Stimulated activated naive B cell treated with anti-CD40 and anti-IgM and Interleukin-4, amounts not matched to agents 10 μg/mL and 1 μg/mL and 100 μg/mL, for 72 hours (primary cell): ENCODE data around the gene SURF2.
"Not testable (repeated sequence)": the region's sequence is repeated elsewhere in the genome, so short reads cannot be mapped to it uniquely, and the experiment has no call there.

Source experiments
- ATAC-seq, 2 donors: fragments of 150-1000 bp; cut with Tn5 transposase; replicated peaks; 2 replicates each; pipeline ENCODE4 v1.10.0; 2021; ENCODE audit warnings: moderate library complexity in 1 of 2
- DNase-seq: peaks from one replicate; pipeline ENCODE4 v3.0.0; 2021
- H3K27ac Mint-ChIP-seq: one replicate; pipeline ENCODE4 v1.8.0; 2022; ENCODE audit warnings: mild to moderate bottlenecking, mixed read lengths
- H3K27me3 Mint-ChIP-seq, 2 donors: one replicate each; pipeline ENCODE4 v1.8.0; 2022; ENCODE audit warnings: mixed read lengths in 2 of 2
- H3K36me3 Mint-ChIP-seq, 2 donors: one replicate each; pipeline ENCODE4 v1.8.0; 2022; ENCODE audit warnings: mixed read lengths in 2 of 2, mild to moderate bottlenecking in 1 of 2
- H3K4me1 Mint-ChIP-seq, 2 donors: one replicate each; pipeline ENCODE4 v1.8.0; 2022; ENCODE audit warnings: mixed read lengths in 2 of 2, mild to moderate bottlenecking in 1 of 2
- H3K4me3 Mint-ChIP-seq, 2 donors: one replicate each; pipeline ENCODE4 v1.8.0; 2022; ENCODE audit warnings: mild to moderate bottlenecking in 2 of 2, mixed read lengths in 2 of 2, moderate library complexity in 1 of 2
- H3K9me3 Mint-ChIP-seq, 2 donors: one replicate each; pipeline ENCODE4 v1.8.0; 2022; ENCODE audit warnings: mixed read lengths in 2 of 2, mild to moderate bottlenecking in 1 of 2

Gene SURF2

GRCh38 chr9:133356391-133357091 is at the start of gene SURF2, which contains the start of gene SURF1:
SURF2 (plus strand) TSS chr9:133356550; CDS start chr9:133356593, 43 bp downstream.
SURF1 (minus strand) TSS chr9:133356487; CDS start chr9:133356453, 34 bp downstream.
- ATAC-seq (peak; percentile 85 to 91), DNase-seq (peak; percentile 81)
- no peaks in the 10 kb centered on the region for H3K9me3 Mint-ChIP-seq
- H3K27ac Mint-ChIP-seq = peak within 1 kb of the TSS; percentile 92
- H3K4me1 Mint-ChIP-seq = peaks cover 44 to 78% of the 10 kb centered on the region in 2 donors
- H3K4me3 Mint-ChIP-seq = peak within 1 kb of the TSS; percentile 91 to 96
- peaks cover 26 to 46% of the 10 kb centered on the region in 2 donors for H3K36me3 Mint-ChIP-seq
- H3K27me3 Mint-ChIP-seq = no peaks in the 10 kb centered on the region

GRCh38 chr9:133307301-133307700 is 49.0 kb upstream of the SURF2 start:
- Mint-ChIP-seq H3K27ac (no peak overlapping the region), H3K4me3 (no peak overlapping the region), H3K36me3 (no peaks in the 10 kb centered on the region), H3K4me1 (no peaks in the 10 kb centered on the region), H3K9me3 (peaks cover 0 to 6% of the 10 kb centered on the region in 2 donors), H3K27me3 (peaks cover 22 to 41% of the 10 kb centered on the region in 2 donors)
- ATAC-seq = no peak
- DNase-seq = no peak

GRCh38 chr9:133309608-133310007 is 46.7 kb upstream of the SURF2 start:
- no peak for ATAC-seq
- no peaks in the 10 kb centered on the region for H3K36me3 Mint-ChIP-seq
- no peaks in the 10 kb centered on the region for H3K4me1 Mint-ChIP-seq
- H3K4me3 Mint-ChIP-seq = no peak overlapping the region
- peaks cover 0 to 6% of the 10 kb centered on the region in 2 donors for H3K9me3 Mint-ChIP-seq
- H3K27ac Mint-ChIP-seq = no peak overlapping the region
- DNase-seq = no peak
- peaks cover 22 to 40% of the 10 kb centered on the region in 2 donors for H3K27me3 Mint-ChIP-seq

DNA sequence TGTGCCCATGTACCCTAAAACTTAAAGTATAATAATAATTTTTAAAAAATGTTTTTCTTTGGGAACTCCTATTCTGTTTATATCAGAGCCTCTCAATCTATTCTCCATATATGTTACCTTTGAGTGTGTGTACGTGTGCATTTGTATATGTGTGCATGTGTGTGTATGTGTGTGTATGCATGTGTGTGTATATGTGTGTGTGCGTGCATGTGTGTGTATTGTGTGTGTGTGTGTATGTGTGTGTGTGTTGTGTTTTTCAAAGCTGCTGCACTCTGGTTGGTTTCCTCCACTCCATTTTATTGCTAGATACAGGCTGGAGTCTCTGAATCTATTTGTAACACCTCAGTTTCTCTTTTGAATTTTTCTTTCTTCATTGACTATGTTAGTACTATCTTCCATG is 40.4 kb upstream of the SURF2 start:
- Mint-ChIP-seq H3K27me3 (peaks cover 0 to 17% of the 10 kb centered on the region in 2 donors), H3K27ac (no peak overlapping the region), H3K4me1 (no peaks in the 10 kb centered on the region), H3K9me3 (peaks cover 0 to 1% of the 10 kb centered on the region in 2 donors), H3K4me3 (no peak overlapping the region), H3K36me3 (no peaks in the 10 kb centered on the region)
- ATAC-seq (no peak), DNase-seq (no peak)

- H3K9me3 Mint-ChIP-seq, H3K36me3 Mint-ChIP-seq, ATAC-seq, DNase-seq, H3K27ac Mint-ChIP-seq, H3K4me1 Mint-ChIP-seq, H3K4me3 Mint-ChIP-seq: not testable (repeated sequence)
- peaks cover 3 to 20% of the 10 kb centered on the region in 2 donors for H3K27me3 Mint-ChIP-seq
Observed at GRCh38 chr9:133317551-133317950, 38.8 kb upstream of the SURF2 start.

DNA sequence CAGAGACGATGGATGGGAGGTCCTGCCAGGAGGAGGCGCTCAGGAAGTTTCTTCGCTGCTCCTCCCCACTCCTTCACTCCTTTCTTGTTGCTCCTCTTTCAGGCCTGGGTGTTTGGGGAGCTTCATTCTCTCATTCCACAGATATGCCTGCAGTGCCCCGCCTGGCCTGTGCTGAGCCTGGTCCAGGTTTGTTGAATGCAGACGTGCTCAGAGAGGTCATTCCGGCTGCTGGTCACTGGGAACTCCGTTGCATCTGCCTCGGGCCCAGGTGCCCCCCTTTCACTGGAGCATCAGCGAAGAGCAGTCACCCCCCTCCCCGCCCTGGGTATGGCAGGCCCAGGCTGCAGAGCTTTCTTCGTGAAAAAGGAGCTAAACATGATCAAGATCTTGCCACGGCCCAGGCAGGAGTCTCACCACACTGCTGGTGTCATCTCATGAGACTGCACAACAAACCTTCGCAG is 35.9 kb upstream of the SURF2 start:
- Mint-ChIP-seq H3K4me1 (no peaks in the 10 kb centered on the region), H3K27me3 (peaks cover 3 to 20% of the 10 kb centered on the region in 2 donors), H3K4me3 (no peak overlapping the region), H3K36me3 (peaks cover 2 to 6% of the 10 kb centered on the region in 2 donors), H3K27ac (no peak overlapping the region), H3K9me3 (peaks cover 0 to 3% of the 10 kb centered on the region in 2 donors)
- no peak for ATAC-seq
- no peak for DNase-seq

DNA sequence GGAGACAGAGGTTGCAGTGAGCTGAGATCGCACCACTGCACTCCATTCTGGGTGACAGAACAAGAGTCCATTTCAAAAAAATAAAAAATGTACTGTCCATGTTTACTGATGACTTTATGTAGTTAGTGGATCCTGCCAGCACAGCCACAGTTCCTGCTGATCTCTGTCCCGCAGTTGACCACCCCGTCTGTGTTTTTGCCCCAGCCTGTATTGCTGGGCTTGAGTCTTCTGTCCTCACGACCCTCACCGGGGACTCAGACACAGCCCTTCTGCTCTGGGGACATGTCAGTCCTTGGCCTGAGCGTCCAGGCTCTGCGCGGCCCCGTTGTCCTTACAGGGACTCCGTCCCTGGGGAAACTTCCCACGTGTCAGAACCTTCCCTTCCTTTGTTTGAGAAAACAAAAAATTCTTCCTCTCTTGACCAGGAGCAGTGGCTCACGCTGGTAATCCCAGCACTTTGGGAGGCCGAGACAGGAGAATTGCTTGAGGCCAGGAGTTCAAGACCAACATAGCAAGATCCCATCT is 34.9 kb upstream of the SURF2 start:
- no peak for DNase-seq
- Mint-ChIP-seq H3K4me1 (no peaks in the 10 kb centered on the region), H3K36me3 (peaks cover 2 to 9% of the 10 kb centered on the region in 2 donors), H3K9me3 (peaks cover 0 to 1% of the 10 kb centered on the region in 2 donors), H3K4me3 (no peak overlapping the region), H3K27ac (no peak overlapping the region), H3K27me3 (peaks cover 3 to 20% of the 10 kb centered on the region in 2 donors)
- no peak for ATAC-seq

DNA sequence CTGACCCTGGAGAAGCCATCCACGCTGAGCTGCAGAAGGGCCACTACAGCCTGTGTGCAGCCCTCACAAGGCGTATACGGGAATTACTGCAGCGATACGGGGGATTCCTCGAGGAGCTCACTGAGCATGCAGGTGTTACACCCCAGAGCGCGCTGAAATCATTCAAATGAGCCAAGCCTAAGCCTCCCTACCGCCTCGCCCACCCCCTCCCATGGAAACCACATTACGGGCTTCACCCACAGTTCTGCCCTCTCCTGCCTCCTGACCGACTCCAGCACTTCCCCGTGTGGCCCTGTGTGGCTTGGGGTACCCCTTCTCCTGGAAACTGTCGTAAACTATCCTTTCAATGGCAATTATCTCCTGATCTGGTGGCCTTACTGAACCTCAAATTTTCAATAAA is 33.6 kb upstream of the SURF2 start:
- no peak overlapping the region for H3K4me3 Mint-ChIP-seq
- peaks cover 0 to 1% of the 10 kb centered on the region in 2 donors for H3K9me3 Mint-ChIP-seq
- H3K27ac Mint-ChIP-seq = no peak overlapping the region
- no peak for DNase-seq
- H3K27me3 Mint-ChIP-seq = peaks cover 3 to 9% of the 10 kb centered on the region in 2 donors
- H3K4me1 Mint-ChIP-seq = no peaks in the 10 kb centered on the region
- no peak for ATAC-seq
- peaks cover 2 to 10% of the 10 kb centered on the region in 2 donors for H3K36me3 Mint-ChIP-seq

- no peak for ATAC-seq
- Mint-ChIP-seq H3K27me3 (peaks cover 3 to 4% of the 10 kb centered on the region in 2 donors), H3K36me3 (peaks cover 4 to 14% of the 10 kb centered on the region in 2 donors), H3K27ac (no peak overlapping the region), H3K4me1 (no peaks in the 10 kb centered on the region), H3K9me3 (peaks cover 0 to 1% of the 10 kb centered on the region in 2 donors), H3K4me3 (no peak overlapping the region)
- DNase-seq = no peak
Observed at GRCh38 chr9:133323211-133323610, 33.1 kb upstream of the SURF2 start.

GRCh38 chr9:133323991-133324703 is 32.2 kb upstream of the SURF2 start:
- H3K9me3 Mint-ChIP-seq = peaks cover 0 to 1% of the 10 kb centered on the region in 2 donors
- H3K36me3 Mint-ChIP-seq = peaks cover 13 to 22% of the 10 kb centered on the region in 2 donors
- H3K27me3 Mint-ChIP-seq = peaks cover 3 to 4% of the 10 kb centered on the region in 2 donors
- peaks cover 2 to 9% of the 10 kb centered on the region in 2 donors for H3K4me1 Mint-ChIP-seq
- ATAC-seq (no peak), DNase-seq (no peak)
- no peak overlapping the region for H3K27ac Mint-ChIP-seq
- H3K4me3 Mint-ChIP-seq = no peak overlapping the region

DNA sequence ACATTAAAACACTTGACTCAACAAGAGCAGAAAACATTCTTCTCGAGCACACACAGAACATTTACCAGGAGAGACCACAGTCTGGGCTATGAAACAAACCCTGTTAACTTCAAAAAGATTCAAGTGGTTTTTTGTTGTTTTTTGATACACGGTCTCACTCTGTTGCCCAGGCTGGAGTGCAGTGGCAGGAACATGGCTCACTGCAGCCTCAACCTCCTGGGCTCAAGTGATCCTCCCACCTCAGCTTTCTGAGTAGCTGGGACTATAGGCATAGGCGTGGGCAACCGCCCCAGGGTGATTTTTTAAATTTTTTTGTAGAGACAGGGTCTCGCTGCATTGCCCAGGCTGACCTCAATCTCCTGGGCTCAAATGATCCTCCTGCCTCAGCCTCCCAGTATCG is 29.3 kb upstream of the SURF2 start:
- not testable (repeated sequence) for DNase-seq, H3K27ac Mint-ChIP-seq, H3K4me3 Mint-ChIP-seq, H3K9me3 Mint-ChIP-seq, H3K27me3 Mint-ChIP-seq, ATAC-seq
- Mint-ChIP-seq H3K4me1 (peaks cover 8 to 37% of the 10 kb centered on the region in 2 donors), H3K36me3 (peaks cover 33 to 40% of the 10 kb centered on the region in 2 donors)

GRCh38 chr9:133327834-133328484 is 28.4 kb upstream of the SURF2 start:
- Mint-ChIP-seq H3K27me3 (no peaks in the 10 kb centered on the region), H3K4me3 (no peak overlapping the region), H3K36me3 (peaks cover 40 to 47% of the 10 kb centered on the region in 2 donors), H3K4me1 (peaks cover 8 to 43% of the 10 kb centered on the region in 2 donors), H3K9me3 (peaks cover 0 to 1% of the 10 kb centered on the region in 2 donors), H3K27ac (no peak overlapping the region)
- no peak for DNase-seq
- ATAC-seq = no peak

DNA sequence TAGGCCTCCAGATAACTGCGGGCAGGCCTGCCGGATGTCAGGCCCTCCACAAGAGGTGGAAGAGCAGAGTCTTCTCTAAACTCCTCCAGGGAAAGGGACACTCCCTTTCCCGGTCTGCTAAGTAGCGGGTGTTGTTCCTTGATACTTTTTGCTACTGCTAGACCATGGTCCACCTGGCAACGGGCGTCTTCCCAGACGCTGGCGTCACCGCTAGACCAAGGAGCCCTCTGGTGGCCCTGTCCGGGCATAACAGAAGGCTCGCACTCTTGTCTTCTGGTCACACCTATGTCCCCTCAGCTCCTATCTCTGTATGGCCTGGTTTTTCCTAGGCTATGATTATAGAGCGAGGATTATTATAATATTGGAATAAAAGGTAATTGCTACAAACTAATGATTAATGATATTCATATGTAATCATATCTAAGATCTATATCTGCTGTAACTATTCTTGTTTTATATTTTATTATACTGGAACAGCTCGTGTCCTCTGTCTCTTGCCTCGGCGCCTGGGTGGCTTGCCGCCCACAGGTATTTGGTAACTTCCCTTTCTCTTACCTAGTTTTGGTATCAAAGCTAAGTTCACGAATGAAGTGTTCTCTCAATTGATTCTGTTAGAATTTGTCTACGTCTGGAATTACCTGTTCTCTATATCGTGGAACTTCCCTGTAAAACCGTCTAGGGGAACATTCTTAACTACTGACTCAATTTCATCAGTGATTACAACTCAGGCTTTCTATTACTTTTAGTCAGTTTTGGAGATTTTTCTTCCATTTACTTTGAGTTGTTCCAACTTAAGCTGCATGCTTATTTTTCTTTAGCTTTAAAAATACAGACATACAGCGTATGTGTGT is 26.8 kb upstream of the SURF2 start:
- ATAC-seq, H3K27ac Mint-ChIP-seq, DNase-seq, H3K4me3 Mint-ChIP-seq, H3K9me3 Mint-ChIP-seq, H3K27me3 Mint-ChIP-seq: not testable (repeated sequence)
- H3K4me1 Mint-ChIP-seq = peaks cover 18 to 55% of the 10 kb centered on the region in 2 donors
- peaks cover 44 to 55% of the 10 kb centered on the region in 2 donors for H3K36me3 Mint-ChIP-seq
